ENCODE data around the gene TM9SF1. TPM values are rescaled to one million over a fixed set of nuclear protein-coding genes. Genes with fewer than 3 reads are reported as not detected.

The TM9SF1 gene
- total RNA-seq = 10 to 100 TPM; 38.1 to 58.3 (median 53.4) TPM

GRCh38 chr14:24195186-24196070 is at the start of gene TM9SF1:
Gene TM9SF1, minus strand, starts transcription at chr14:24195441. Its CDS starts 422 bp downstream, at chr14:24195019.
- WGBS = 1% methylated on average over 10 of the region's 89 CpGs

GRCh38 chr14:24243336-24243836 is 48.1 kb upstream of the TM9SF1 start:
- DNase-seq (ENCODE audit: low spot score in 2 of 2) = no peak
- TF ChIP-seq EP300 (IDR thresholded peaks at IDR 0.05) (no peak), POLR2A (IDR thresholded peaks at IDR 0.05) (no peak), CTCF (IDR thresholded peaks at IDR 0.05) (no peak), POLR2AphosphoS5 (IDR thresholded peaks at IDR 0.05) (no peak)
- Histone ChIP-seq H3K4me1 (peaks cover 41% of the 10 kb centered on the region), H3K27ac (peak overlapping the region; percentile 100), H3K9me3 (no peaks in the 10 kb centered on the region), H3K27me3 (no peaks in the 10 kb centered on the region), H3K4me3 (peak overlapping the region; percentile 80), H3K36me3 (peaks cover 24% of the 10 kb centered on the region)
- 51% methylated on average over 10 of the region's 10 CpGs for WGBS

More at GRCh38 chr14:24195186-24196070, at the start of gene TM9SF1:
- Histone ChIP-seq H3K36me3 (peaks cover 23% of the 10 kb centered on the region), H3K4me1 (peaks cover 47% of the 10 kb centered on the region), H3K27me3 (no peaks in the 10 kb centered on the region), H3K4me3 (peak within 1 kb of the TSS; percentile 99), H3K9me3 (no peaks in the 10 kb centered on the region), H3K27ac (peak within 1 kb of the TSS; percentile 97)
- peak; percentile 92 to 94 for DNase-seq (ENCODE audit: low spot score in 2 of 2)
- no peak for TF ChIP-seq CTCF (IDR thresholded peaks at IDR 0.05)
- peak; percentile 40 to 48 for TF ChIP-seq POLR2A (IDR thresholded peaks at IDR 0.05)
- no peak for TF ChIP-seq EP300 (IDR thresholded peaks at IDR 0.05)
- peak; percentile 75 to 93 (median 81) for TF ChIP-seq POLR2AphosphoS5 (IDR thresholded peaks at IDR 0.05)

- Histone ChIP-seq H3K4me1 (peaks cover 41% of the 10 kb centered on the region), H3K27ac (peak overlapping the region; percentile 100), H3K9me3 (no peaks in the 10 kb centered on the region), H3K36me3 (peaks cover 39% of the 10 kb centered on the region), H3K4me3 (peak overlapping the region; percentile 80), H3K27me3 (no peaks in the 10 kb centered on the region)
- TF ChIP-seq POLR2AphosphoS5 (IDR thresholded peaks at IDR 0.05) (no peak), CTCF (IDR thresholded peaks at IDR 0.05) (peak; percentile 22 to 68)
- peak; percentile 96 for DNase-seq (ENCODE audit: low spot score in 2 of 2)
- under 1% methylated on average over 24 of the region's 39 CpGs for WGBS
These were observed 46.7 kb upstream of the TM9SF1 start for GRCh38 chr14:24241829-24242443.

GRCh38 chr14:24240110-24240918 is 45.1 kb upstream of the TM9SF1 start:
- Histone ChIP-seq H3K27ac (no peak overlapping the region), H3K36me3 (peaks cover 53% of the 10 kb centered on the region), H3K4me1 (peaks cover 47% of the 10 kb centered on the region), H3K9me3 (no peaks in the 10 kb centered on the region), H3K4me3 (no peak overlapping the region), H3K27me3 (no peaks in the 10 kb centered on the region)
- no peak for DNase-seq (ENCODE audit: low spot score in 2 of 2)
- TF ChIP-seq EP300 (IDR thresholded peaks at IDR 0.05) = no peak
- WGBS = 88% methylated on average over 9 of the region's 9 CpGs

GRCh38 chr14:24238527-24239037 is 43.3 kb upstream of the TM9SF1 start:
- peaks cover 59% of the 10 kb centered on the region for H3K4me1 ChIP-seq
- DNase-seq (ENCODE audit: low spot score in 2 of 2) = no peak
- H3K27me3 ChIP-seq = no peaks in the 10 kb centered on the region
- TF ChIP-seq POLR2AphosphoS5 (IDR thresholded peaks at IDR 0.05) = no peak
- no peak overlapping the region for H3K4me3 ChIP-seq
- H3K36me3 ChIP-seq = peaks cover 53% of the 10 kb centered on the region
- no peaks in the 10 kb centered on the region for H3K9me3 ChIP-seq
- 86% methylated on average over 5 of the region's 5 CpGs for WGBS
- no peak overlapping the region for H3K27ac ChIP-seq

Measured in suprapubic skin (tissue), 4 donors.